K562 (cell line): Measurements from ENCODE around the gene EPS8. TPM values are rescaled to one million over a fixed set of nuclear protein-coding genes. Genes with fewer than 3 reads are reported as not detected.

ENCODE experiments used
- ATAC-seq: fragments of 200-7000 bp; cut with Tn5 transposase; 3 replicates; pipeline ENCODE4 v1.9.1; 2020; ENCODE audit warnings: moderate library complexity
- BruUV-seq: library from RNA; stranded (reverse); fragments of 400-500 nt; replicated peaks from 2 replicates; lab custom pipeline; 2021; lab: Mats Ljungman, UMichigan
- CTCF ChIA-PET: fragments of 300-600 bp; formaldehyde crosslinking; extraction: SDS; loops from one replicate; lab custom pipeline; 2021; ENCODE audit warnings: low intra/inter-chr PET ratio; lab: Yijun Ruan, JAX
- POLR2A ChIA-PET: fragments of 300-600, 350-650 bp; sonication (Branson Sonifier 250); formaldehyde crosslinking; extraction: SDS; loops from one replicate; lab custom pipeline; 2021; ENCODE audit warnings: antibody characterized with exemption, inconsistent platforms; lab: Yijun Ruan, JAX
- DNase-seq, 4 experiments: peaks; one replicate each; pipeline versions ENCODE4 v3.0.0 to v3.0.0-alpha.2; 2011 to 2018; ENCODE audit warnings: low spot score in 3 of 4, mixed read lengths in 3 of 4; ENCODE audit errors: extremely low read depth in 1 of 4
- FAIRE-seq: peaks from 2 replicates; lab custom pipeline; 2011; peaks lifted over from hg19 to GRCh38; lab: Jason Lieb, UNC
- H2AFZ ChIP-seq: 2 replicates; pipeline ENCODE4 v1.6.0; 2011; ENCODE audit warnings: low read depth, low read length, control low read depth, inconsistent platforms
- H3K27ac ChIP-seq: fragments of 200-600 bp; 3 replicates; pipeline ENCODE4 v1.8.0; 2011; ENCODE audit warnings: low read depth, mild to moderate bottlenecking, control low read depth, inconsistent platforms, low read length, moderate library complexity, mixed read lengths; ENCODE audit errors: extremely low read depth
- H3K27me3 ChIP-seq, 2 experiments: fragments of 300-600 bp in 1 of 2; 2 replicates in 1 of 2; 3 replicates in 1 of 2; pipeline versions ENCODE4 v1.6.0 to v1.8.0; 2011; ENCODE audit warnings: inconsistent platforms in 2 of 2, low read length in 2 of 2, mild to moderate bottlenecking in 1 of 2, mixed read lengths in 1 of 2, moderate library complexity in 1 of 2; ENCODE audit not compliant: control insufficient read depth in 2 of 2, insufficient read depth in 2 of 2
- H3K36me3 ChIP-seq: fragments of 300-600 bp; 3 replicates; pipeline ENCODE4 v1.8.0; 2011; ENCODE audit warnings: mild to moderate bottlenecking, low read length, inconsistent platforms; ENCODE audit not compliant: control insufficient read depth, insufficient read depth
- H3K4me1 ChIP-seq, 2 experiments: fragments of 200-600 bp in 1 of 2; replicated peaks in 1 of 2; 2 replicates in 1 of 2; 3 replicates in 1 of 2; pipeline versions ENCODE4 v1.5.1 to v1.8.0; 2011; ENCODE audit warnings: inconsistent platforms in 2 of 2, low read length in 2 of 2, mild to moderate bottlenecking in 1 of 2, mixed read lengths in 1 of 2, moderate library complexity in 1 of 2; ENCODE audit not compliant: control insufficient read depth in 2 of 2, insufficient read depth in 2 of 2
- H3K4me2 ChIP-seq: 2 replicates; pipeline ENCODE4 v1.6.1; 2011; ENCODE audit warnings: low read length, control low read depth, inconsistent platforms, mixed read lengths; ENCODE audit not compliant: insufficient read depth
- H3K4me3 ChIP-seq: fragments of 200-600 bp; sonication (generic), shearing (Covaris generic); 2 replicates; pipeline ENCODE4 v1.5.1; 2016; ENCODE audit warnings: control low read depth, inconsistent platforms
- H3K79me2 ChIP-seq: fragments of 200-600 bp; 3 replicates; pipeline ENCODE4 v1.8.0; 2011; ENCODE audit warnings: low read length, inconsistent platforms; ENCODE audit not compliant: control insufficient read depth, insufficient read depth
- H3K9ac ChIP-seq, 2 experiments: 2 replicates each; pipeline versions ENCODE4 v1.6.0 to v1.6.1; 2011; ENCODE audit warnings: low read depth in 2 of 2, low read length in 2 of 2, control low read depth in 1 of 2, inconsistent platforms in 1 of 2, mild to moderate bottlenecking in 1 of 2, mixed read lengths in 1 of 2; ENCODE audit not compliant: insufficient read depth in 1 of 2
- H3K9me1 ChIP-seq: one replicate; pipeline ENCODE4 v1.6.0; 2011; ENCODE audit warnings: inconsistent platforms, mild to moderate bottlenecking, low read length, moderate library complexity; ENCODE audit not compliant: control insufficient read depth, insufficient read depth
- H3K9me3 ChIP-seq: replicated peaks from 2 replicates; pipeline ENCODE4 v1.5.1; 2011; ENCODE audit warnings: low read depth, low read length, inconsistent platforms; ENCODE audit not compliant: control insufficient read depth, insufficient read depth
- H4K20me1 ChIP-seq: replicated peaks from 2 replicates; pipeline ENCODE4 v1.6.1; 2011; ENCODE audit warnings: low read length, inconsistent platforms, mixed read lengths; ENCODE audit not compliant: control insufficient read depth, insufficient read depth
- BRF1 ChIP-seq: IDR thresholded peaks from 3 replicates; pipeline ENCODE4 v1.6.1; 2011; ENCODE audit warnings: borderline replicate concordance, mild to moderate bottlenecking; ENCODE audit not compliant: insufficient read length; ENCODE audit errors: extremely low read depth
- DEAF1 ChIP-seq: fragments of 450-650 bp; formaldehyde crosslinking; IDR thresholded peaks from 2 replicates; pipeline ENCODE4 v1.4.0; 2020; ENCODE audit warnings: mild to moderate bottlenecking, moderate library complexity
- ELK3 ChIP-seq: fragments of 450-650 bp; formaldehyde crosslinking; IDR thresholded peaks from 2 replicates; pipeline ENCODE4 v1.4.0; 2020; ENCODE audit warnings: mild to moderate bottlenecking
- FOSL1 ChIP-seq: fragments of 200-800 bp; sonication (Bioruptor generic); conservative IDR thresholded peaks from 2 replicates; pipeline ENCODE4 v1.6.1; 2016; ENCODE audit warnings: missing genetic modification characterization, missing compliant biosample characterization
- HNRNPLL ChIP-seq: fragments of 200-400 bp; formaldehyde crosslinking; IDR thresholded peaks from 2 replicates; pipeline ENCODE4 v1.6.1; 2017; ENCODE audit warnings: low read length, low read depth, mild to moderate bottlenecking; ENCODE audit not compliant: poor library complexity, severe bottlenecking
- HOXB6 ChIP-seq: fragments of 250-450 bp; sonication (Bioruptor Pico); IDR thresholded peaks from 2 replicates; pipeline ENCODE4 v1.5.1; 2022; ENCODE audit warnings: mild to moderate bottlenecking, borderline replicate concordance
- NELFE ChIP-seq: IDR thresholded peaks from 2 replicates; pipeline ENCODE4 v1.6.1; 2011; ENCODE audit warnings: mild to moderate bottlenecking; ENCODE audit not compliant: insufficient read depth, insufficient read length
- NFE2L1 ChIP-seq: fragments of 450-650 bp; IDR thresholded peaks from 2 replicates; pipeline ENCODE4 v1.6.1; 2016; ENCODE audit warnings: missing genetic modification characterization, low read depth, mild to moderate bottlenecking, missing compliant biosample characterization, moderate library complexity, borderline replicate concordance
- OTX1 ChIP-seq: fragments of 450-650 bp; formaldehyde crosslinking; IDR thresholded peaks from 2 replicates; pipeline ENCODE4 v1.4.0; 2022; ENCODE audit warnings: mild to moderate bottlenecking
- RCOR1 ChIP-seq, 2 experiments: IDR thresholded peaks; 2 replicates each; pipeline ENCODE4 v1.6.1; 2012; ENCODE audit warnings: low read depth in 2 of 2, low read length in 2 of 2, borderline replicate concordance in 1 of 2, improper control_type of control experiment in 1 of 2
- SETDB1 ChIP-seq: IDR thresholded peaks from one replicate; pipeline ENCODE4 v1.6.1; 2012; ENCODE audit warnings: low read length, control low read depth, inconsistent platforms
- SNRNP70 ChIP-seq: fragments of 200-400 bp; formaldehyde crosslinking; optimal IDR thresholded peaks from 2 replicates; pipeline ENCODE3; 2017; ENCODE audit warnings: low read depth, low read length
- TAF1 ChIP-seq: IDR thresholded peaks from 2 replicates; pipeline ENCODE4 v1.6.1; 2011; ENCODE audit warnings: mild to moderate bottlenecking, low read length, moderate library complexity; ENCODE audit not compliant: insufficient read depth, control insufficient read depth, severe bottlenecking; ENCODE audit errors: extremely low read depth
- THRAP3 ChIP-seq: fragments of 450-650 bp; IDR thresholded peaks from 2 replicates; pipeline ENCODE4 v1.6.1; 2016; ENCODE audit warnings: mild to moderate bottlenecking, inconsistent platforms, borderline replicate concordance
- XRCC3 ChIP-seq: fragments of 450-650 bp; IDR thresholded peaks from 2 replicates; pipeline ENCODE4 v1.6.1; 2017; ENCODE audit warnings: mild to moderate bottlenecking, moderate library complexity
- ZBTB2 ChIP-seq: fragments of 450-650 bp; IDR thresholded peaks from 2 replicates; pipeline ENCODE4 v1.6.1; 2016; ENCODE audit warnings: antibody characterized with exemption
- ZNF277 ChIP-seq: fragments of 250-450 bp; sonication (Bioruptor Pico); IDR thresholded peaks from 2 replicates; pipeline ENCODE4 v1.8.0; 2022; ENCODE audit warnings: inconsistent platforms, mild to moderate bottlenecking, moderate library complexity, borderline replicate concordance
- ZNF431 ChIP-seq: sonication (generic); formaldehyde crosslinking; IDR thresholded peaks from 2 replicates; pipeline ENCODE4 v1.8.0; 2022; ENCODE audit warnings: mild to moderate bottlenecking, missing genetic modification reagents
- ZNF764 ChIP-seq: fragments of 250-450 bp; sonication (Bioruptor Pico); IDR thresholded peaks from 2 replicates; pipeline ENCODE4 v1.4.0; 2020; ENCODE audit warnings: low read depth, mild to moderate bottlenecking, moderate library complexity
- WGBS: fragments of 100-300 bp; shearing (Covaris generic); methylation state at CpG from one replicate; pipeline ENCODE4 v1.1.6; 2016; ENCODE audit warnings: low coverage, mixed read lengths; ENCODE audit not compliant: insufficient coverage; ENCODE audit errors: missing lambda C conversion rate; 5-methylcytosine and 5-hydroxymethylcytosine counted together
- in situ Hi-C: fragments of 300-500 bp; cut with MboI; formaldehyde crosslinking; loops from 4 replicates; pipeline ENCODE4 v1.15.0; 2018; ENCODE audit warnings: inconsistent platforms, mixed read lengths
- intact Hi-C: fragments of 100-400 bp; cut with micrococcal nuclease; formaldehyde crosslinking; loops from 2 replicates; pipeline ENCODE4 v1.14.2; 2022
- polyA plus RNA-seq, 8 experiments: library from polyadenylated mRNA; depleted of rRNA in 4 of 8; stranded (reverse) in 5 of 8; unstranded in 3 of 8; fragments of >200 nt; fragmentation: Nextera tagmentation in 2 of 8; fragmentation: Illumina TruSeq in 1 of 8; extraction: Ambion mirVana in 2 of 8; extraction: Trizol in 1 of 8; gene quantifications; 2 replicates each; pipeline versions ENCODE4 v1.2.1 to v1.2.3, GENCODE V29; 2011 to 2014; ENCODE audit warnings: inconsistent platforms in 1 of 8, missing spikeins in 1 of 8
- total RNA-seq, 7 experiments: library from RNA; depleted of rRNA in 6 of 7; stranded (reverse); fragments of >200 nt in 6 of 7; fragmentation: Illumina TruSeq in 2 of 7; extraction: Trizol in 2 of 7; gene quantifications; 2 replicates each; pipeline versions ENCODE4 v1.2.1 to v1.2.3, GENCODE V29; 2011 to 2021; ENCODE audit warnings: low replicate concordance in 1 of 7

Gene EPS8
- total and polyA plus RNA-seq, 9 of the 15 experiments (the other 6 are each of a cell fraction or from before 2014, with no cell fraction given): 0.10 to 1.9 (median 0.33) TPM

GRCh38 chr12:15700595-15700994 lies 88.6 kb downstream of the EPS8 start:
- in situ Hi-C loops: no loop called here
- Histone ChIP-seq H3K27ac (no peak overlapping the region), H3K4me2 (no peak overlapping the region), H2AFZ (no peak overlapping the region), H3K4me3 (no peak overlapping the region), H3K9me1 (no peaks in the 10 kb centered on the region), H3K36me3 (no peaks in the 10 kb centered on the region), H3K27me3 (no peaks in the 10 kb centered on the region), H3K4me1 (no peaks in the 10 kb centered on the region), H3K9me3 (no peaks in the 10 kb centered on the region), H4K20me1 (no peaks in the 10 kb centered on the region), H3K79me2 (no peaks in the 10 kb centered on the region), H3K9ac (no peak overlapping the region)
- DNase-seq: peak in 1 of 4 experiments; percentile 4
- no TSS peak for BruUV-seq
- intact Hi-C loops: no loop called here
- CTCF ChIA-PET: no interaction called here
- ATAC-seq: no peak
- 0% methylated on average over 1 of the region's 1 CpG for WGBS
- no peak for FAIRE-seq
- POLR2A ChIA-PET: no interaction called here
- TF ChIP-seq NELFE: no peak
- TF ChIP-seq NFE2L1 (tag): no peak
- no peak for TF ChIP-seq TAF1
- TF ChIP-seq ZNF277 (CRISPR knock-in tag): no peak
- no peak for TF ChIP-seq ZBTB2
- no peak for TF ChIP-seq SNRNP70
- no peak for TF ChIP-seq HNRNPLL
- no peak for TF ChIP-seq SETDB1
- no peak for TF ChIP-seq HOXB6 (CRISPR knock-in tag)
- TF ChIP-seq ELK3 (CRISPR knock-in tag): no peak
- TF ChIP-seq BRF1: no peak
- TF ChIP-seq ZNF764: no peak
- no peak for TF ChIP-seq OTX1
- no peak for TF ChIP-seq THRAP3
- TF ChIP-seq FOSL1 (tag): peak; percentile 70
- TF ChIP-seq DEAF1 (CRISPR knock-in tag): no peak
- TF ChIP-seq RCOR1 (IDR thresholded peaks at IDR 0.05; ENCODE audit: borderline replicate concordance in 1 of 2, low read depth in 2 of 2, low read length in 2 of 2): no peak
- TF ChIP-seq XRCC3: no peak
- TF ChIP-seq ZNF431 (CRISPR knock-in tag): no peak
